RWPE2 (cell line): ENCODE data around the gene CES2.

Source experiments
- ATAC-seq: fragments of 200-7000 bp; cut with Tn5 transposase; 3 replicates; pipeline ENCODE4 v1.9.1; 2021; ENCODE audit warnings: low read depth
- DNase-seq: peaks from one replicate; pipeline ENCODE4 v3.0.0-alpha.2; 2020; ENCODE audit warnings: low spot score
- H3K27ac ChIP-seq: fragments of 450-650 bp; 2 replicates; pipeline ENCODE4 v1.5.1; 2017; ENCODE audit warnings: mild to moderate bottlenecking; ENCODE audit not compliant: poor library complexity, severe bottlenecking
- H3K27me3 ChIP-seq: fragments of 250-450 bp; sonication (Bioruptor Pico); 2 replicates; pipeline ENCODE4 v1.5.1; 2021; ENCODE audit warnings: mild to moderate bottlenecking, moderate library complexity; ENCODE audit not compliant: insufficient read depth, poor library complexity, severe bottlenecking
- H3K36me3 ChIP-seq: fragments of 250-450 bp; sonication (Bioruptor Pico); 2 replicates; pipeline ENCODE4 v1.5.1; 2020; ENCODE audit warnings: low read depth, mild to moderate bottlenecking, moderate library complexity
- H3K4me1 ChIP-seq: fragments of 250-450 bp; sonication (Bioruptor Pico); 2 replicates; pipeline ENCODE4 v1.5.1; 2021; ENCODE audit warnings: mild to moderate bottlenecking, moderate library complexity; ENCODE audit not compliant: insufficient read depth, poor library complexity, severe bottlenecking
- H3K4me3 ChIP-seq: fragments of 250-450 bp; sonication (Bioruptor Pico); 2 replicates; pipeline ENCODE4 v1.5.1; 2021; ENCODE audit warnings: mild to moderate bottlenecking, moderate library complexity; ENCODE audit not compliant: severe bottlenecking
- H3K9me3 ChIP-seq: fragments of 250-450 bp; sonication (Bioruptor Pico); 2 replicates; pipeline ENCODE4 v1.5.1; 2021; ENCODE audit warnings: mild to moderate bottlenecking, moderate library complexity; ENCODE audit not compliant: severe bottlenecking
- CTCF ChIP-seq: fragments of 450-650 bp; IDR thresholded peaks from one replicate; pipeline ENCODE4 v1.5.1; 2017; ENCODE audit warnings: mild to moderate bottlenecking, moderate library complexity; ENCODE audit not compliant: poor library complexity, severe bottlenecking

The CES2 gene

GRCh38 chr16:66913081-66913480 is 22.2 kb upstream of the CES2 start:
- Histone ChIP-seq H3K36me3 (no peaks in the 10 kb centered on the region), H3K9me3 (no peaks in the 10 kb centered on the region), H3K4me1 (peaks cover 2% of the 10 kb centered on the region), H3K27ac (no peak overlapping the region), H3K27me3 (no peaks in the 10 kb centered on the region), H3K4me3 (no peak overlapping the region)
- ATAC-seq (no peak), DNase-seq (no peak)
- no peak for TF ChIP-seq CTCF

GRCh38 chr16:66913711-66914110 is 21.6 kb upstream of the CES2 start:
- no peak for DNase-seq
- Histone ChIP-seq H3K4me1 (peaks cover 2% of the 10 kb centered on the region), H3K27ac (no peak overlapping the region), H3K4me3 (no peak overlapping the region), H3K36me3 (no peaks in the 10 kb centered on the region), H3K27me3 (no peaks in the 10 kb centered on the region), H3K9me3 (no peaks in the 10 kb centered on the region)
- no peak for TF ChIP-seq CTCF
- no peak for ATAC-seq

GRCh38 chr16:66914541-66914940 is 20.8 kb upstream of the CES2 start:
- no peak for TF ChIP-seq CTCF
- H3K4me1 ChIP-seq: peaks cover 2% of the 10 kb centered on the region
- H3K4me3 ChIP-seq: no peak overlapping the region
- no peaks in the 10 kb centered on the region for H3K9me3 ChIP-seq
- H3K27ac ChIP-seq: no peak overlapping the region
- ATAC-seq (no peak), DNase-seq (no peak)
- no peaks in the 10 kb centered on the region for H3K36me3 ChIP-seq
- no peaks in the 10 kb centered on the region for H3K27me3 ChIP-seq

GRCh38 chr16:66915041-66915440 is 20.3 kb upstream of the CES2 start:
- H3K9me3 ChIP-seq: no peaks in the 10 kb centered on the region
- no peak overlapping the region for H3K27ac ChIP-seq
- H3K27me3 ChIP-seq: no peaks in the 10 kb centered on the region
- H3K4me3 ChIP-seq: no peak overlapping the region
- no peaks in the 10 kb centered on the region for H3K36me3 ChIP-seq
- H3K4me1 ChIP-seq: peaks cover 2% of the 10 kb centered on the region
- TF ChIP-seq CTCF: no peak
- ATAC-seq (no peak), DNase-seq (no peak)

GRCh38 chr16:66916518-66916917 is 18.8 kb upstream of the CES2 start:
- TF ChIP-seq CTCF: no peak

More at GRCh38 chr16:66916518-66916917, 18.8 kb upstream of the CES2 start:
- Histone ChIP-seq H3K9me3 (no peaks in the 10 kb centered on the region), H3K4me1 (no peaks in the 10 kb centered on the region), H3K27ac (no peak overlapping the region), H3K36me3 (no peaks in the 10 kb centered on the region), H3K4me3 (no peak overlapping the region), H3K27me3 (no peaks in the 10 kb centered on the region)
- DNase-seq (no peak), ATAC-seq (no peak)
